OCI-LY3 (cell line): ENCODE data around the gene HACE1.

Source experiments
- H2AFZ ChIP-seq: fragments of 200-600, 300-600 bp; shearing (Covaris generic); 2 replicates; pipeline ENCODE4 v1.6.0; 2014; ENCODE audit warnings: antibody characterized with exemption, low read depth, low read length
- H3K27ac ChIP-seq: fragments of 200-600, 300-600 bp; sonication (generic); 2 replicates; pipeline ENCODE4 v1.5.1; 2014; ENCODE audit warnings: mild to moderate bottlenecking, low read length, moderate library complexity, mixed read lengths
- H3K27me3 ChIP-seq: fragments of 200-600, 300-600 bp; sonication (generic); 2 replicates; pipeline ENCODE4 v1.6.1; 2014; ENCODE audit warnings: low read depth, low read length, mixed read lengths
- H3K36me3 ChIP-seq: fragments of 200-600, 300-600 bp; sonication (generic); replicated peaks from 2 replicates; pipeline ENCODE3; 2014; ENCODE audit warnings: low read depth, low read length, mixed read lengths
- H3K4me1 ChIP-seq: fragments of 300-600, 200-600 bp; sonication (generic); 2 replicates; pipeline ENCODE4 v1.6.1; 2014; ENCODE audit warnings: low read length, mixed read lengths
- H3K4me2 ChIP-seq: fragments of 200-600, 300-600 bp; sonication (generic); 2 replicates; pipeline ENCODE4 v1.6.1; 2014; ENCODE audit warnings: low read length, mixed read lengths
- H3K4me3 ChIP-seq: fragments of 300-600, 200-600 bp; sonication (generic); 2 replicates; pipeline ENCODE4 v1.5.1; 2014; ENCODE audit warnings: antibody characterized with exemption, mild to moderate bottlenecking, low read length, moderate library complexity
- H3K79me2 ChIP-seq: fragments of 300-600, 200-600 bp; shearing (Covaris generic); 2 replicates; pipeline ENCODE4 v1.6.1; 2014; ENCODE audit warnings: mild to moderate bottlenecking, low read length, mixed read lengths
- H3K9ac ChIP-seq: fragments of 300-600, 200-600 bp; shearing (Covaris generic); 2 replicates; pipeline ENCODE4 v1.6.0; 2014; ENCODE audit warnings: mild to moderate bottlenecking, low read length, moderate library complexity
- H3K9me3 ChIP-seq: fragments of 200-600, 300-600 bp; shearing (Covaris generic); 2 replicates; pipeline ENCODE4 v1.6.1; 2014; ENCODE audit warnings: low read length, mixed read lengths; ENCODE audit not compliant: insufficient read depth
- H4K20me1 ChIP-seq: fragments of 200-600, 300-600 bp; sonication (generic); 2 replicates; pipeline ENCODE4 v1.6.1; 2016; ENCODE audit warnings: low read length, mixed read lengths; ENCODE audit not compliant: insufficient read depth
- EZH2phosphoT487 ChIP-seq: fragments of 200-600 bp; shearing (Covaris generic); IDR thresholded peaks from 2 replicates; pipeline ENCODE4 v1.6.1; 2018; ENCODE audit warnings: antibody characterized with exemption, mixed run types, low read depth
- TF ChIP-seq, protein P1 (sequence below): fragments of 200-600, 300-600 bp; sonication (generic); IDR thresholded peaks from 2 replicates; pipeline ENCODE4 v1.5.1; 2014; ENCODE audit warnings: antibody characterized with exemption, low read length, low read depth

HACE1 gene

DNA sequence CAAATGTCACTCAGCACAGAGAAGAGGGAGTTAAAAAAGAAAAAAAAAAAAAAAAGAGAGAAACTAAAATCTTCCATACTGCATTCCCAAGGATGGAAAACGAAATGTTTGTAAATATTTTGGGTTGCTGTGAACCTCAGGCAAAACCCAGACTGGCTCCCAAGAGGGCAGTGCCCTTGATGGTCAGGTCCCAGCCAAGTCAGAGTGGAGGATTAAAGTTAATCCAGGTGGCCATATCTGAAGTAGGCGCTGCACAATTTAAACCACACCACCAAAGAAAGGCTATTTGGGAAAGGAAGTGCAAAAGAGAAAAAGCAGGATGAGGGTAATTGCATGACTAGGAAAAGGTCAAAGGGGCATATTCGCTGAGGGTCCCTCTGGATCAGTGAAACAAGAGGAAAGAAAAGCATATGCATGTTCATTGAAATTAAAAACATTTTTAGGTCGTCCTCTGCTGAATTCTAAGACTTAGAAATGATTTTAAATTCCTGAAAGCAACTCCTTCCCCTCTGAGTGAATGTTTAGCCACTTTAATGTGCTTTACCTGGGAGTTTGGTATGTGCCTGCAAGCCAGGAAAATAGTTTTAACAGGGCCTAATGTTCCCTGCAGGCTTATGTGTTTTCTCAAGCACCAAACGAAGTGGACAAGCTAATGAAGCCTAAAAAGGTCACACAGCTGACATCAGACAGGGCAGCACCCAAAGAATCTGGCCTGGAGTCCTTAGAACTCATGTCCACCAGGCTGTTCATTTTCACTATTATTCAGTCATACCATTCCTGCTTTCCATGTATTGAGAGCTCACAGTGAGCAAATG lies 159.1 kb downstream of the HACE1 start:
- Histone ChIP-seq H3K27me3 (no peaks in the 10 kb centered on the region), H3K79me2 (no peaks in the 10 kb centered on the region), H3K4me1 (no peaks in the 10 kb centered on the region), H3K9ac (no peak overlapping the region), H4K20me1 (no peaks in the 10 kb centered on the region), H2AFZ (no peak overlapping the region), H3K4me2 (no peak overlapping the region), H3K27ac (no peak overlapping the region), H3K36me3 (no peaks in the 10 kb centered on the region), H3K4me3 (no peak overlapping the region), H3K9me3 (no peaks in the 10 kb centered on the region)
- TF ChIP-seq, protein P1, sequence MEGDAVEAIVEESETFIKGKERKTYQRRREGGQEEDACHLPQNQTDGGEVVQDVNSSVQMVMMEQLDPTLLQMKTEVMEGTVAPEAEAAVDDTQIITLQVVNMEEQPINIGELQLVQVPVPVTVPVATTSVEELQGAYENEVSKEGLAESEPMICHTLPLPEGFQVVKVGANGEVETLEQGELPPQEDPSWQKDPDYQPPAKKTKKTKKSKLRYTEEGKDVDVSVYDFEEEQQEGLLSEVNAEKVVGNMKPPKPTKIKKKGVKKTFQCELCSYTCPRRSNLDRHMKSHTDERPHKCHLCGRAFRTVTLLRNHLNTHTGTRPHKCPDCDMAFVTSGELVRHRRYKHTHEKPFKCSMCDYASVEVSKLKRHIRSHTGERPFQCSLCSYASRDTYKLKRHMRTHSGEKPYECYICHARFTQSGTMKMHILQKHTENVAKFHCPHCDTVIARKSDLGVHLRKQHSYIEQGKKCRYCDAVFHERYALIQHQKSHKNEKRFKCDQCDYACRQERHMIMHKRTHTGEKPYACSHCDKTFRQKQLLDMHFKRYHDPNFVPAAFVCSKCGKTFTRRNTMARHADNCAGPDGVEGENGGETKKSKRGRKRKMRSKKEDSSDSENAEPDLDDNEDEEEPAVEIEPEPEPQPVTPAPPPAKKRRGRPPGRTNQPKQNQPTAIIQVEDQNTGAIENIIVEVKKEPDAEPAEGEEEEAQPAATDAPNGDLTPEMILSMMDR: no peak
- TF ChIP-seq EZH2phosphoT487: no peak

DNA sequence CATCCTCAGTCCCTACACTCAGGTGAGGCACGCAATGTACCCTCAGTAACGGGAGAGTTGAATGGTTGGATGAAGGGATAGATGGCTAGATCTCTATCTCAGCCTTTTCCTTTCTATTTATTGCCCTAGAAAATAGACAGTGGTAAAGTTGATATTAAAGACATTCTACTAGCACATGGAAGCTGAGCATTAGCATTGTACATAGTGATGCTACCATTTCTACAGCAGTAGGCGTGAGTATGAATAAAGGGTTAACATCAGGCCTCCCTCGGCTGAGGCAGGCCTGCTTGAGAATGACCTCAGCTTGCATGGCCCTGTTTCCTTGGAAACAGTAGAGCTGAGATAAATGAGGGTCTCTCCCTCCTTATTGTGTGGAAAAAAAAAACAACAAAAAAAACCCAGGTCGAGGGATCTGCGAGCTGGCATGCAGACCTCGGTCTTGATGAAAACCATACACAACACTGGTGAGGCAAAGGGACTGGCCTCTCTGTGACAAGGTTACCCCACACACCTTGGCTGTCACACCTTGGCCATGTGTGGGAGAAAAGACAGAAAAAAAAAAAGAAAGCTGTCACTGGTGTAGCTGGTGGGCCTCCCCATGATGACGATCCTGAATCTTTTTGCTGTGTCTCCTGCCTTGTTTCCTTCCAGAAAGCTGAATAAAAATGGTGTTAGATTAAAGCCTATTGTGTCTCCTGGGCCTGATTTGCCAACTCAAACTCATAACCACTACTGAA lies 160.0 kb downstream of the HACE1 start:
- Histone ChIP-seq H4K20me1 (no peaks in the 10 kb centered on the region), H3K27ac (no peak overlapping the region), H3K4me3 (no peak overlapping the region), H2AFZ (no peak overlapping the region), H3K79me2 (no peaks in the 10 kb centered on the region), H3K9me3 (no peaks in the 10 kb centered on the region), H3K9ac (no peak overlapping the region), H3K4me1 (no peaks in the 10 kb centered on the region), H3K27me3 (no peaks in the 10 kb centered on the region), H3K36me3 (no peaks in the 10 kb centered on the region), H3K4me2 (no peak overlapping the region)
- TF ChIP-seq, protein P1: no peak

DNA sequence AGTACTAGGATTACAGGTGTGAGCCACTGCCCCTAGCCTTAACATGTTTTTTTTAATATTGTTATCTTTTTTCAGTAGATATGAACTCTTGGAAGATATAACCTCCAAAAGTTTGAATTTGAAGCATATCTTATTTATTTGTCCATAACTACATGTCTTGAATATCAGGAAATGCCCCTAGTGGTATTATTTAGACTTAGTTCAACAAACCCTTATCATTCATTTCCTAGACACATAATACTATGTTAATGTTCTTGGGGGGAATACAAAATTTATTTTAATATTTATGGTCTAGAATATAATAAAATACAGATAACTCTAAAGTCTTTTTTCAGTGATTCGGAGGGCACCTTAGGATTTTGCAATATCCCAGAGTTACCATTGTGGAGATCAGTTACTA lies 160.7 kb downstream of the HACE1 start:
- H3K4me3 ChIP-seq: no peak overlapping the region
- no peaks in the 10 kb centered on the region for H3K9me3 ChIP-seq
- no peaks in the 10 kb centered on the region for H3K27me3 ChIP-seq
- no peaks in the 10 kb centered on the region for H4K20me1 ChIP-seq
- no peak overlapping the region for H3K4me2 ChIP-seq
- no peaks in the 10 kb centered on the region for H3K4me1 ChIP-seq
- H3K79me2 ChIP-seq: no peaks in the 10 kb centered on the region
- no peak overlapping the region for H3K9ac ChIP-seq
- TF ChIP-seq, protein P1: no peak
- TF ChIP-seq EZH2phosphoT487: no peak
- H3K27ac ChIP-seq: no peak overlapping the region
- H3K36me3 ChIP-seq: no peaks in the 10 kb centered on the region
- no peak overlapping the region for H2AFZ ChIP-seq

DNA sequence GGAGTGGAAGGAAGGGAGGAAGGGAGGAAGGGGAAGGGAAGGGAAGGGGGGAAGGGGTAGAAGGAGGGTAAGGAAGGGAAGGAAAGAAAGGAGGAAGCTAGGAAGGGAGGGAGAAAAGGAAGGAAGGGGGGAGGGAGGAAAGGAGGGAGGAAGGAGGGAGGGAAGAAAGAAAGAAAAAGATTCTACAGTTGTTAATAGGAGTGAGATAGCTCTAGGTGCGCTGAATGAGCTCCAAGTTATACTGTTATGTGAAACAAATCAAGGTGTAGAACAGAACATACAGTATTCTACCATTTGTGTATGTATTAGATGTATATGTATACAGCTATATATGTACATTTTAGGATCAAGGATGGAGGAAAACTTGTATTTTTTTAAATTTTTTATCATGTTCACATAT lies 167.7 kb downstream of the HACE1 start:
- no peak overlapping the region for H3K4me2 ChIP-seq
- no peaks in the 10 kb centered on the region for H3K36me3 ChIP-seq
- no peak overlapping the region for H3K4me3 ChIP-seq
- H3K79me2 ChIP-seq: no peaks in the 10 kb centered on the region
- TF ChIP-seq EZH2phosphoT487: no peak
- TF ChIP-seq, protein P1: no peak
- H3K9me3 ChIP-seq: no peaks in the 10 kb centered on the region
- peaks cover 10% of the 10 kb centered on the region for H3K4me1 ChIP-seq
- no peak overlapping the region for H3K27ac ChIP-seq
- no peaks in the 10 kb centered on the region for H4K20me1 ChIP-seq
- H2AFZ ChIP-seq: no peak overlapping the region
- H3K9ac ChIP-seq: no peak overlapping the region
- H3K27me3 ChIP-seq: no peaks in the 10 kb centered on the region
